Cardiac muscle cell (in vitro differentiated cells and primary cell): ENCODE results near the gene STX4. TPM values are rescaled to one million over a fixed set of nuclear protein-coding genes. Genes with fewer than 3 reads are reported as not detected.

Experiments used
- DNase-seq, 2 donors: peaks; one replicate each; pipeline versions ENCODE4 v3.0.0 to v3.0.0-alpha.2; 2010 to 2017; ENCODE audit warnings: low read depth in 1 of 2, low spot score in 1 of 2
- H3K27ac ChIP-seq: fragments of 200-600 bp; sonication (generic); 2 replicates; pipeline ENCODE4 v1.5.1; 2016
- H3K27me3 ChIP-seq: fragments of 200-600 bp; sonication (generic); 2 replicates; pipeline ENCODE4 v1.6.0; 2016; ENCODE audit warnings: control low read depth
- H3K36me3 ChIP-seq: fragments of 200-600 bp; sonication (generic); 2 replicates; pipeline ENCODE4 v1.5.1; 2016; ENCODE audit warnings: control low read depth
- H3K4me1 ChIP-seq: fragments of 200-600 bp; sonication (generic); 2 replicates; pipeline ENCODE4 v1.8.1; 2017; ENCODE audit warnings: low read depth, mild to moderate bottlenecking, mixed run types
- H3K4me3 ChIP-seq: fragments of 200-600 bp; sonication (generic); 2 replicates; pipeline ENCODE4 v1.5.1; 2016; ENCODE audit warnings: mild to moderate bottlenecking
- H3K9me3 ChIP-seq: fragments of 200-600 bp; sonication (generic); 2 replicates; pipeline ENCODE4 v1.5.1; 2017; ENCODE audit warnings: low read depth, mild to moderate bottlenecking, control low read depth
- polyA plus RNA-seq: library from polyadenylated mRNA; unstranded; fragments of >200 nt; fragmentation: Nextera tagmentation; extraction: Ambion mirVana; gene quantifications from 2 replicates; pipeline ENCODE4 v1.2.1, GENCODE V29; 2016
- total RNA-seq: library from RNA; depleted of rRNA; stranded (reverse); fragments of >200 nt; gene quantifications from 2 replicates; pipeline ENCODE4 v1.2.3, GENCODE V29; 2016
- TF ChIP-seq, protein P1 (sequence below): IDR thresholded peaks from 2 replicates; pipeline ENCODE4 v1.5.1; 2012; ENCODE audit warnings: low read depth, mild to moderate bottlenecking, low read length

STX4 gene
- total and polyA plus RNA-seq, 2 experiments from 2014 or later = 25.3 to 53.2 TPM

GRCh38 chr16:30986129-30986991 is 47.0 kb upstream of the STX4 start:
- H3K36me3 ChIP-seq = peaks cover 5% of the 10 kb centered on the region
- H3K9me3 ChIP-seq = no peaks in the 10 kb centered on the region
- no peak overlapping the region for H3K27ac ChIP-seq
- peaks cover 6% of the 10 kb centered on the region for H3K4me1 ChIP-seq
- no peak for DNase-seq
- no peaks in the 10 kb centered on the region for H3K27me3 ChIP-seq
- H3K4me3 ChIP-seq = no peak overlapping the region
- TF ChIP-seq, protein P1, sequence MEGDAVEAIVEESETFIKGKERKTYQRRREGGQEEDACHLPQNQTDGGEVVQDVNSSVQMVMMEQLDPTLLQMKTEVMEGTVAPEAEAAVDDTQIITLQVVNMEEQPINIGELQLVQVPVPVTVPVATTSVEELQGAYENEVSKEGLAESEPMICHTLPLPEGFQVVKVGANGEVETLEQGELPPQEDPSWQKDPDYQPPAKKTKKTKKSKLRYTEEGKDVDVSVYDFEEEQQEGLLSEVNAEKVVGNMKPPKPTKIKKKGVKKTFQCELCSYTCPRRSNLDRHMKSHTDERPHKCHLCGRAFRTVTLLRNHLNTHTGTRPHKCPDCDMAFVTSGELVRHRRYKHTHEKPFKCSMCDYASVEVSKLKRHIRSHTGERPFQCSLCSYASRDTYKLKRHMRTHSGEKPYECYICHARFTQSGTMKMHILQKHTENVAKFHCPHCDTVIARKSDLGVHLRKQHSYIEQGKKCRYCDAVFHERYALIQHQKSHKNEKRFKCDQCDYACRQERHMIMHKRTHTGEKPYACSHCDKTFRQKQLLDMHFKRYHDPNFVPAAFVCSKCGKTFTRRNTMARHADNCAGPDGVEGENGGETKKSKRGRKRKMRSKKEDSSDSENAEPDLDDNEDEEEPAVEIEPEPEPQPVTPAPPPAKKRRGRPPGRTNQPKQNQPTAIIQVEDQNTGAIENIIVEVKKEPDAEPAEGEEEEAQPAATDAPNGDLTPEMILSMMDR = no peak

DNA sequence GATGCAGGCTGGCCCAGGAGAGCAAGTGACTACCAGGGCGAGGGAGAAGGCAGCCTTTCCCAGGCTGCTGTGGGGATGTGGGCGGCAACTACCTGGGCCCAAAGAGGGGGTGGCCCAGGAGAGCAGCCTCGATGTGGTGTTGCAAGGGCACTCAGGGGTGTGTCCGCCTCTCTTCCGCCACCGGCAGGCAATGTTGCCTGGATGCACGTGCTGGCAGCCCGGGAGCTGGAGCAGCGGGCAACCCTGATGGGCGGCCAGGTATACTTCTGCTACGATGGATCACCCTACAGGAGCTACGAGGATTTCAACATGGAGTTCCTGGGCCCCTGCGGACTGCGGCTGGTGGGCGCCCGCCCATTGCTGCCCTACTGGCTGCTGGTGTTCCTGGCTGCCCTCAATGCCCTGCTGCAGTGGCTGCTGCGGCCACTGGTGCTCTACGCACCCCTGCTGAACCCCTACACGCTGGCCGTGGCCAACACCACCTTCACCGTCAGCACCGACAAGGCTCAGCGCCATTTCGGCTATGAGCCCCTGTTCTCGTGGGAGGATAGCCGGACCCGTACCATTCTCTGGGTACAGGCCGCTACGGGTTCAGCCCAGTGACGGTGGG is 45.7 kb upstream of the STX4 start:
- H3K27ac ChIP-seq = no peak overlapping the region
- TF ChIP-seq, protein P1 = no peak

DNA sequence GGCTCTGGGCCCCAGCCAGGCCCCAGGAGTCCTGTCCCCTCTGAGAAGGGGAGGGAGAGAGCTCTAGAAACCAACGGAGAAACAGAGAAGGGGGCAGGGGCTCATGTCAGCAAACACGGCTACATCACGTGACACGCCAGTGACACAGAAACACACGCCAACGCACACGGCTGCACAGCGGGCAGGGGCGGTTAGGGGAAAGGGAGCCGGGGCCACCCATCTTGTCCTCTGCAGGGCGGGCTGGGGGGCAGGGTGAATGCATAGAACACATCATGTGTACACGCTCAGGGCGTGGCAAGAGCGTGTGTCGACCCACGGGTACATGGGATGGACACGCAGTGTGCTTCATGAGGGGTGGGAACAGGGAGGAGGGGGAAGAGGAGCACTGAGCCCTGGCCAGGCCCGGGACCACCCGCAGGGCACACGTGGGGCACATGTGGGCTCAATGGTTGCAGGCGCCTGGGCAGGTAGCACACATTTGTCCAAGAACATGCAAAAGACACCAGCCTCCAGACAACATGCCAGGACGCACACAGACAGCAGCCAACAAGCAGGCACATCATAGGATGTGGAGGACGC is 43.8 kb upstream of the STX4 start:
- no peak overlapping the region for H3K4me3 ChIP-seq
- H3K36me3 ChIP-seq = no peaks in the 10 kb centered on the region
- no peaks in the 10 kb centered on the region for H3K9me3 ChIP-seq
- TF ChIP-seq, protein P1 = no peak
- H3K4me1 ChIP-seq = peaks cover 10% of the 10 kb centered on the region
- DNase-seq = no peak
- H3K27me3 ChIP-seq = no peaks in the 10 kb centered on the region
- no peak overlapping the region for H3K27ac ChIP-seq

More for the DNA sequence above, 45.7 kb upstream of the STX4 start:
- DNase-seq = no peak
- H3K9me3 ChIP-seq = no peaks in the 10 kb centered on the region
- no peaks in the 10 kb centered on the region for H3K27me3 ChIP-seq
- no peak overlapping the region for H3K4me3 ChIP-seq
- H3K36me3 ChIP-seq = no peaks in the 10 kb centered on the region
- H3K4me1 ChIP-seq = peaks cover 6% of the 10 kb centered on the region

DNA sequence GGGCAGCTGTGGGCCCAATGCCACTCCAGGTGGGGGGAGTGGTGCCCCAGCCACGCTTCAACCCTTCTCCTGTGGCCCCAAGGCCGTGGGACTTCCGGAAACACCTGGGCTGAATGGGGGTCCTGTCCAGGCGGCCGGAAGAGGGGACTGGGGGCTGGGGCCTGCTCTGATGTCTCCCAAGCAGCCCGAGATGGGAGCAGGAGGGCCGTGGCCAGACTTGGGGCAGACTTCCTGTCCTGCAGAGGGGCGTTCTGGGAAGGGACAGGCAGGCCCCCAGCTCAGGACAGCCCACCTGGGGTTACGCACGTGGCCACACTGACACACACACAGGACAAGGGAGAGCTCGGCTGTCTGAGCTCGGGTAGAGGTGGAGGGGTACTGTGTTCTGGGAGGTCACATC is 43.3 kb upstream of the STX4 start:
- H3K4me1 ChIP-seq = peaks cover 9% of the 10 kb centered on the region
- H3K4me3 ChIP-seq = no peak overlapping the region
- H3K9me3 ChIP-seq = no peaks in the 10 kb centered on the region
- DNase-seq = no peak
- no peaks in the 10 kb centered on the region for H3K27me3 ChIP-seq
- no peaks in the 10 kb centered on the region for H3K36me3 ChIP-seq
- TF ChIP-seq, protein P1 = no peak
- H3K27ac ChIP-seq = no peak overlapping the region

- DNase-seq = no peak
- Histone ChIP-seq H3K36me3 (no peaks in the 10 kb centered on the region), H3K27ac (no peak overlapping the region), H3K9me3 (no peaks in the 10 kb centered on the region), H3K4me1 (peaks cover 4% of the 10 kb centered on the region), H3K4me3 (no peak overlapping the region), H3K27me3 (peaks cover 3% of the 10 kb centered on the region)
- TF ChIP-seq, protein P1 = no peak
Measured at GRCh38 chr16:30991052-30991451, 42.3 kb upstream of the STX4 start.
